GM21529 (cell line): ENCODE results near the gene HOGA1.
"Not testable (repeated sequence)": the region's sequence is repeated elsewhere in the genome, so short reads cannot be mapped to it uniquely, and the experiment has no call there.

Source experiments
- ATAC-seq: cut with Tn5 transposase; IDR thresholded peaks from one replicate; pipeline ENCODE4 v1.9.1; 2021; ENCODE audit not compliant: unreplicated experiment

HOGA1 gene

GRCh38 chr10:97554336-97554735 lies 29.9 kb upstream of the HOGA1 start:
- not testable (repeated sequence) for ATAC-seq

- ATAC-seq, result not testable (repeated sequence)
These were observed 28.6 kb upstream of the HOGA1 start for GRCh38 chr10:97555541-97555940.

- ATAC-seq, result not testable (repeated sequence)
These were observed 23.3 kb upstream of the HOGA1 start for GRCh38 chr10:97560731-97561381.

- ATAC-seq, result not testable (repeated sequence)
These were observed 22.7 kb upstream of the HOGA1 start for GRCh38 chr10:97561386-97562077.

GRCh38 chr10:97562329-97562728 lies 21.9 kb upstream of the HOGA1 start:
- ATAC-seq, result not testable (repeated sequence)

- no peak for ATAC-seq
These were observed 20.9 kb upstream of the HOGA1 start for GRCh38 chr10:97563337-97563736.

- ATAC-seq, result no peak
These were observed 19.4 kb upstream of the HOGA1 start for GRCh38 chr10:97564776-97565175.

GRCh38 chr10:97566336-97566996 lies 17.7 kb upstream of the HOGA1 start:
- no peak for ATAC-seq

- no peak for ATAC-seq
These were observed 16.3 kb upstream of the HOGA1 start for GRCh38 chr10:97567891-97568290.

GRCh38 chr10:97570146-97570788 lies 13.9 kb upstream of the HOGA1 start:
- ATAC-seq, result no peak

GRCh38 chr10:97570789-97571471 lies 13.3 kb upstream of the HOGA1 start:
- no peak for ATAC-seq

- ATAC-seq, result no peak
These were observed 12.6 kb upstream of the HOGA1 start for GRCh38 chr10:97571622-97572021.

GRCh38 chr10:97572214-97572989 lies 11.8 kb upstream of the HOGA1 start, which contains the start of gene ANKRD2:
Gene ANKRD2 (plus strand): TSS chr10:97572779. CDS start chr10:97572789, 10 bp downstream.
- peak; percentile 62 for ATAC-seq

- no peak for ATAC-seq
These were observed 11.2 kb upstream of the HOGA1 start for GRCh38 chr10:97573021-97573420.

GRCh38 chr10:97573672-97574071 lies 10.5 kb upstream of the HOGA1 start:
- ATAC-seq, result no peak

GRCh38 chr10:97574374-97575126 lies 9.6 kb upstream of the HOGA1 start:
- ATAC-seq, result no peak

- ATAC-seq, result no peak
These were observed 9.0 kb upstream of the HOGA1 start for GRCh38 chr10:97575127-97575668.

- not testable (repeated sequence) for ATAC-seq
These were observed 7.7 kb upstream of the HOGA1 start for GRCh38 chr10:97576487-97576886.

GRCh38 chr10:97577701-97578100 lies 6.5 kb upstream of the HOGA1 start:
- ATAC-seq, result no peak
